Measurements from ENCODE around the gene CLPTM1L.
"Not testable (repeated sequence)": the region's sequence is repeated elsewhere in the genome, so short reads cannot be mapped to it uniquely, and the experiment has no call there.

CLPTM1L gene

DNA sequence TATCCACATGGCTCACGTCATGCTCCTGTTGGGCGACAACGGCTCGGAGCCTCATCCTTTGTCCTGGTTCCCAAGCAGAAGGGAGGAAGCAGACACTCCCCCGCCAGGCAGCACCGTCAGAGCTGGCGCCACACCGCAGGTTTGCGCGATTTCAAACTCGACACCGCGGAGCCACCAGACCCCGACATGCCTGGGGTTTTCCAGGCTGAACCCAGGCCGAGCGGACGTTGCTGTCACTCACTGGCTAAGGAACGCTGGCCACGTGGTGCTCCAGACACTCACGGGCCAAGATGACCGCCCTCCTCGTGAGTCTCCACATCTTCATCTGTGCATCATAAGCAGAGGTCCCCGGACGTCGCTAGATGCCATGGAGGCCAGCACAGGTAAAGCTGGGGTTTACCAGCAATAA lies 59.0 kb downstream of the CLPTM1L start:
- DNase-seq, result no peak

DNA sequence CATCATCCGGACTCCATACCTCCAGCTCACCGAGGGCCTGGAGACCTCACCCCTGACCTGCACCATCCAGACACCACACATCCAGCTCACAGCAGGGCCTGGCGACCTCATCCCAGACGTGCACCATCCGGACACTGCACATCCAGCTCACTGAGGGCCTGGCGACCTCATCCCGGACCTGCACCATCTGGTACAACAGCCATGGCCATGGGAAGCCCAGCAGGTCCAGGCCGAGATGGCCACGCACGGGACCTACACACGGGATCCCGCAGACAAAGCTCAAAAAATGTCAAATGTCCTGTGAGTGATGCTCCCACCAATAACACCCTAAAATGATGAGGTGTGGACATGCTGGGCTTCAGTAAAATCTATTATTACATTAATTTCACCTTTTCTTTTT lies 59.8 kb downstream of the CLPTM1L start:
- no peak for DNase-seq

DNA sequence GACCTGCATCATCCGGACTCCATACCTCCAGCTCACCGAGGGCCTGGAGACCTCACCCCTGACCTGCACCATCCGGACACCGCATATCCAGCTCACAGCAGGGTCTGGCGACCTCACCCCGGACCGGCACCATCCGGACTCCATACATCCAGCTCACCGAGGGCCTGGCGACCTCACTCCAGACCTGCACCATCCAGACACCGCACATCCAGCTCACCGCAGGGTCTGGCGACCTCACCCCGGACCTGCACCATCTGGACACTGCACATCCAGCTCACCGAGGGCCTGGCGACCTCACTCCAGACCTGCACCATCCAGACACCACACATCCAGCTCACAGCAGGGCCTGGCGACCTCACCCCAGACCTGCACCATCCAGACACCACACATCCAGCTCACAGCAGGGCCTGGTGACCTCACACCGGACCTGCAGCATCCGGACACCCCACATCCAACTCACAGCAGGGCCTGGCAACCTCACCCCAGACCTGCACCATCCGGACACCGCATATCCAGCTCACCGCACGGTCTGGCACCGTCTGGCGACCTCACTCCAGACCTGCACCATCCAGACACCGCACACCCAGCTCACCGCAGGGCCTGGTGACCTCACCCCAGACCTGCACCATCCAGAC lies 60.4 kb downstream of the CLPTM1L start:
- DNase-seq, result not testable (repeated sequence)

DNA sequence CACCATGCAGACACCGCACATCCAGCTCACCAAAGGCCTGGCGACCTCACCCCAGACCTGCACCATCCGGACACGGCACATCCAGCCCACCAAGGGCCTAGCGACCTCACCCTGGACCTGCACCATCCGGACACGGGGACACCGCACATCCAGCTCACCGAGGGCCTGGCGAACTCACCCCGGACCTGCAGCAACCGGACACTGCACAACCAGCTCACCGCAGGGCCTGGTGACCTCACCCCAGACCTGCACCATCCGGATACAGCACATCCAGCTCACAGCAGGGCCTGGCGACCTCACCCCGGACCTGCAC lies 61.2 kb downstream of the CLPTM1L start:
- DNase-seq, result not testable (repeated sequence)

DNA sequence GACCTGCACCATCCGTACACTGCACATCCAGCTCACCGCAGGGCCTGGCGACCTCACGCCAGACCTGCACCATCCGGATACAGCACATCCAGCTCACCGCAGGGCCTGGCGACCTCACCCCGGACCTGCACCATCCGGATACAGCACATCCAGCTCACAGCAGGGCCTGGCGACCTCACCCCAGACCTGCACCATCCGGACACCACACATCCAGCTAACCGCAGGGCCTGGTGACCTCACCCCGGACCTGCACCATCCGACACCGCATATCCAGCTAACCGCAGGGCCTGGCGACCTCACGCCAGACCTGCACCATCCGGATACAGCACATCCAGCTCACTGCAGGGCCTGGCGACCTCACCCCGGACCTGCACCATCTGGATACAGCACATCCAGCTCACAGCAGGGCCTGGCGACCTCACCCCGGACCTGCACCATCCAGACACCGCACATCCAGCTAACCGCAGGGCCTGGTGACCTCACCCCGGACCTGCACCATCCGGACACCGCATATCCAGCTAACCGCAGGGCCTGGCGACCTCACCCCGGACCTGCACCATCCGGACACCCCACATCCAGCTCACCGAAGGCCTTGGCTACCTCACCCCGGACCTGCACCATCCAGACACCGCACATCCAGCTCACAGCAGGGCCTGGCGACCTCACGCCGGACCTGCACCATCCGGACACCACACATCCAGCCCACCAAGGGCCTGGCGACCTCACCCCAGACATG lies 61.7 kb downstream of the CLPTM1L start:
- DNase-seq, result not testable (repeated sequence)

DNA sequence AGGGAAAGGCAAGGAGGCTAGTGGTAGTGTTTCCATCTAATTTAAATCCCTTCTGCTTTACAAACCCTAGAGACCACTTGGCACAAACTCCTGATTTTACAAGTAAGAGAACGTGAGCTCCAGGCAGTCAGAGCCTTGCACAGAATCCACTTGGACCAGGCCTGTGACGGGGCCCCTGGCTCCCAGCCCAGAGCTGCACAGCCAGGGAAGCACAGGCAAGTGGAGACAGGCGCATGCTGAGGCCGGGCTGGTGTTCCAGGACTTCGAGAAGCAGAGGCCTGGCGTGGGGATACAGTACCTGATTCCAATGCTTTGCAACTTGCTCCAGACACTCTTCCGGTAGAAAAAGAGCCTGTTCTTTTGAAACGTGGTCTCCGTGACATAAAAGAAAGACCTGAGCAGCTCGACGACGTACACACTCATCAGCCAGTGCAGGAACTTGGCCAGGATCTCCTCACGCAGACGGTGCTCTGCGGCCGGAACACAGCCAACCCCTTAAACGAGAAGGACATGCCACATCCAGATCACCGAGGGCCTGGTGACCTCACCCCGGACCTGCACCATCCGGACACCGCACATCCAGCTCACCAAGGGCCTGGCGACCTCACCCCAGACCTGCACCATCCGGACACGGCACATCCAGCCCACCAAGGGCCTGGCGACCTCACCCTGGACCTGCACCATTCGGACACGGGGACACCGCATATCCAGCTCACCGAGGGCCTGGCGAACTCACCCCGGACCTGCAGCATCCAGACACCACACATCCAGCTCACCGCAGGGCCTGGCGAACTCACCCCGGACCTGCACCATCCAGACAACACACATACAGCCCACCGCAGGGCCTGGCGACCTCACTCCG lies 62.5 kb downstream of the CLPTM1L start:
- no peak for DNase-seq

DNA sequence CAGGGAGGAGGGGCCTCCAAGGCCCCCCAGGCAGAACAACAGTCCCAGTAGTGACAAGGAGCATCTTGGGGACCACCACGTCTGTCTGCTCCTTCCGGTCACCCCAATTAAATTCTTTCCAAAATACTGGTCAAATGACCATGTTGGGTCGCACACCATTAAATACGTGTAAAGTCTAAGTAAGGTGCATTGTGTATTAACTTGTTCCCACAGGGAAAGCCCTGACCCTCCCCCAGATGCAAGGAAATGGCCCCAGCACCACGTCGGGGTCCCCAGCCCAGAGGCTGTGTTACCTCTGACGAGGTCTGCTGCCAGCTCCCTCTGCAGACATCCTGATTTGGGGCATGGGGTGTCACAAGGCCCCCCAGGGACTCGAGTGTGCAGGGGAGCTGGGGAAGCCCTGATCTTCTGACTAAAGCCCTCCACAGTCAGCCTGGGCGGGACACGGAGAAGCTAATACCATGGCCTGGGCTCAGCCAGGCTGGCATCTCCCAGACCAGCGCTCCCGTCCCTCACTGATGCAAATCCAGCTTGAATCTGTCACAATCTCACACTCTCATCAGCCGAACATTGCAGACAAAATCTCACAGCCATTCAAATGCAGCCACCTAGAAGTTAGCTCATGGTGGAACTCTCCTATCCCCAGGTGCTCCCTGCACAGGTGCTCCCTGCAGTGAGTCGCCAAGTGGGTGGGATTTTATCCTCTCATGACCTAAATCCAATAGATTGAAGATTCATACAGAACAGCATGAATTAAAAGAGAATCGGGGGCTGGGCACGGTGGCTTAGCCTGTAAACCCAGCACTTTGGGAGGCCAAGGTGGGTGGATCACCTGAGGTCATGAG lies 63.6 kb downstream of the CLPTM1L start:
- no peak for DNase-seq

DNA sequence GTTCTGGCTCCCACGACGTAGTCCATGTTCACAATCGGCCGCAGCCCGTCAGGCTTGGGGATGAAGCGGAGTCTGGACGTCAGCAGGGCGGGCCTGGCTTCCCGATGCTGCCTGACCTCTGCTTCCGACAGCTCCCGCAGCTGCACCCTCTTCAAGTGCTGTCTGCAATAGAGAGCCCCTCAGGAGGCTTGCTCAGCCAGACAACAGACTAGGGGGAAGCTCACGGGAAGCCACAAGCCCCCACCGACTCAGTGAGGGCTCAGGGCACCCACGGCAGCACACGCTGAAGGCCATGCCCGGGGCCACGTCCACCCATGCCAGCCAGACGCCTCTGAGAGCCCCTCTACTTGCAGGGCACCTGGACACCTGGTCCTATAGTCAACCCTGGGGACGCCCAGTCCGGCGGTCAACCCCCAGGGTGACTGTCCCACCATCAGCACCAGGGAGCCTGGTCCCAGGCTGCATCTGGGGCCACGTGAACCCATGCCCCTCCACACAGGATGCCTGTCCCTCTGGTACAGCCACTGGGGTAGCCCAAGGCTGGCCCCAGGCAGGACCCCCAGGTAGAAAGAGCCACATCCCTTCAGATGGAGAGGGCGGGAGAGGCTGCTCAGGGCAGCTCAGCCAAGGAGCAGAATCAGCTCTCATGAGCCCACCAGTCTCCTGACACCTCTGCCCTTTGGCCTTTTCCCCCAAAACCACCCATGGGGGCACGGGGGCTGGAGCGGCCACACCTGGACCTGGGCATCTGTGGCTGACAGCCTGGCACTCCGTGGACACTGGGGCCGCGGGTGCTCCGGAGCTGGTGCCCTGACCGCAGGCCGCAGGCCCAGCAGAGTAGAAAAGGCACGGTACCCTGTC lies 64.5 kb downstream of the CLPTM1L start:
- DNase-seq, result no peak

DNA sequence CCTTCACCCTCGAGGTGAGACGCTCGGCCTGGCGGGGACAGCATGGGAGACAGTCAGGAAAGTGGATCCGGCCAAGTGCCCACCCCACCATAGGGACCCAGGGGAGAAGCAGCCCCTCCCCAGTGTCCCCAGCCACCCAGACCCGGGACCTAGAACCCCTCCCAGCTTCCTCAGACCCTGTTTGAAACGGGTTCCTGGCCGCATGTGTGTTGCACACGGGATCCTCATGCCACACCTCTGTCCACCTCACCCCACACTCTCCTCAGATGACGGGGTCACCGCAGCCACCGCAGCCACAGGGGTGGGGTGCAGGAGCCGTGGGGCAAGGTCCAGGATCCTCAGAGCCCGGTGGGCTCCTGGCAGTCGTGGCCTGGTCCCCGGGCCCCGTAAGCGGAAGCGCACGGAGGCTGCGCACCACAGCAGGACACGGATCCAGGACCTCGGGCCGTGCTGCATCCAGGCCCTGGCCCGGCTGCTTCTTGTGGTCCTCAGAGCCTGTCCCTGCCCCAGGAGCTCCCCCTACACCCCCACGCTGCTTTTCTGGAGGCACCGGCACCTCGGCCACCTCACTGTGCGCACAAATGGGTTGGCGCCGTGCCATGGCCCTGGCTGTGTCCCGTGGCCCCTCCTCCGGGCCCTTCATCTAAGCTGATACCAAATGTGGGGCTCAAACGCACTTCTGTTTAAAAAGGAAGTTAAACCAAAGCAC lies 65.3 kb downstream of the CLPTM1L start:
- DNase-seq, result no peak

DNA sequence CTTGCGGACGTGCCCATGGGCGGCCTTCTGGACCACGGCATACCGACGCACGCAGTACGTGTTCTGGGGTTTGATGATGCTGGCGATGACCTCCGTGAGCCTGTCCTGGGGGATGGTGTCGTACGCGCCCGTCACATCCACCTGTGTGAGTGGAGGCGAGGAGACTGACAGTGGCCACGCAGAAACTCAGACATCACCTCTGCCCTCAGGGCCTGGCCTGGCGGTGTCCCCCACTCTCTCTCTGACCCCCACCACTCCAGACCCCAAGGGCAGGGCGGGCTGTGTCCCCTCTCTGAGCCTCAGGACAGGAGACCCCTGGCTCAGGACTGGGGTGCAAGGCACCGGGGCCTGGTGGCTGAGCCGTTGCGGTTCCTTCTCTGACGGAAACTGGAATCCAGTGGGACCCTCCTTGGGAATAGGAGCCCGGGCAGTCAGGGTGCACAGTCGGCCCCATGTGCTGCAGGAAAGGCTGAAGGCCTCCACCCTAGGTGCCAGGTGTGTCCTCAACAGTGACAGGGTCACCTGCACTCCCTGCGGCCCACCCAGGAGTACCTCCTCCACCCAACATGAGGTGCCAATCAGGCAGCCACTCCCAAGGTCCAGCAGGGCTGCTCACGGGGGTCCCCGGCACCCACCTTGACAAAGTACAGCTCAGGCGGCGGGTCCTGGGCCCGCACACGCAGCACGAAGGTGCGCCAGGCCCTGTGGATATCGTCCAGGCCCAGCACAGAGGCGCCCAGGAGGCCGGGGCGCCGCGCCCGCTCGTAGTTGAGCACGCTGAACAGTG lies 66.0 kb downstream of the CLPTM1L start:
- no peak for DNase-seq

DNA sequence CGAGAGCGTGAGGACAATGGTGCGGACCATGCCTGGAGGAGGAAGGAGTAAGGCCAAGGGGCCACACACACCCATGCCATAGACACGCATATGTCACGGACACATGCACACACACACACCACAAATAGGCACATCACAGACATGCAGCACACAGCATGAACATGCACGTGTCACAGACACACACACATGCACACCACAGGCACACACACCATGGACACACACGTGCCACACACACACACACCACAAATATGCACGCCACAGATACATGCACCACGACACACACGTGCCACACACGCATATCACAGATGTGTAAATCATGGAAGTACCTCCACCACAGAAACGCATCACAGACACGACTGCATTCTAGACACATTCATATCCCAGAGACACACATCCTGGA lies 66.7 kb downstream of the CLPTM1L start:
- DNase-seq, result no peak

DNA sequence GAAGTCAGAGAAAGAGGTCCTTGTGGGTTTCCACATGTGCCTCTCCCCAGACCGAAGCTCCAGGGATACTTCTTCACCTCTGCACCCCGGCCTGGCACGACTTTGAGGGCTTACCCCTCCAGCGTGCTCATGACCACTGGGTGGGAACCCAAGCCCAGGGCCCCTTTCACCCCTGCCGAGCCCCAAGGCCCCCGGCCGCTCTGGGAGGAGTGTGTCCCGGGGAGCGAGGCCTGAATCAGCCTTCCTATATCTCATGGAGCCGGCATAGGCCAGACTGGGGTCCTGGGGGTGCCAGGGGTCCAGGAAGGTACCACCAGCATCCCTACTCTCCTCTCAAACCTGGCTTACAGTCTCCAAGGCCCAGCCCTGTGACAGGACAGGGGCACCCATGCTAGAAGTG lies 67.1 kb downstream of the CLPTM1L start:
- DNase-seq, result no peak

DNA sequence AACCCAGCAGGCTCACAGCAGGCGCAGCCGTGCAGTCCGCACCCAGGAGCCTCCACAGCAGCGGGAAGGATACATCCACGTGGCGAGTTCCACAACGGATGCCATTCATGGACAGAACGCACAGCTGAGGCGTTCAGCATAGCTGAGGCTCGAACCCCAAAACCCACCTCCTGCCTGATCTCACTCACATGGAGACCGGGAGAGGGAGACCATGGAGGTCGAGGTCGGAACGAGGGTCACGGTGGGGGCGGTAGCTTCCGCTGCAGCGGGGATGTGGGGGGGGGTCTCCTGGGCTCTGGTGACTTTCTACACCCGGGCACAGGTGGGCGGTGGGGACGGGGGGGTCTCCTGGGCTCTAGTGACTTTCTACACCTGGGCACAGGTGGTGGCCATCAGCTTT lies 67.6 kb downstream of the CLPTM1L start:
- no peak for DNase-seq

DNA sequence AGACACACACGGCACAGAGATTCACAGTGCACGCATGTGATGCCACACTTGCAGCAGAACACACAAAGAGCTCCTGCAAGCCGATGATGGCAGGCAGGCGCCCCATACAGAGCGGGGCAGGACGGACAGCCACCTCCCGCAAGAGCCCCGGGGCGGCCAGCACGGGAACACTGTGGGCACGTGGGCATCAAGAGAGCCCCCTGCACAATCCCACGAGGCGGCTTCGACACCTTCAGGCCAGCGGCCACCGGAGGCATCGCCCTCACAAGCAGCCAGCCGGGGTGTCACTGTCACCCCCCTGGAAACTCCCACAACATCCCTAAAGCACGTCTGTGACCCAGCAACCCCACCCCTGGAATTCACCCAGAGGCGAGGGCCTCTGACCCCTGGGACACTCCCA lies 68.0 kb downstream of the CLPTM1L start:
- no peak for DNase-seq

DNA sequence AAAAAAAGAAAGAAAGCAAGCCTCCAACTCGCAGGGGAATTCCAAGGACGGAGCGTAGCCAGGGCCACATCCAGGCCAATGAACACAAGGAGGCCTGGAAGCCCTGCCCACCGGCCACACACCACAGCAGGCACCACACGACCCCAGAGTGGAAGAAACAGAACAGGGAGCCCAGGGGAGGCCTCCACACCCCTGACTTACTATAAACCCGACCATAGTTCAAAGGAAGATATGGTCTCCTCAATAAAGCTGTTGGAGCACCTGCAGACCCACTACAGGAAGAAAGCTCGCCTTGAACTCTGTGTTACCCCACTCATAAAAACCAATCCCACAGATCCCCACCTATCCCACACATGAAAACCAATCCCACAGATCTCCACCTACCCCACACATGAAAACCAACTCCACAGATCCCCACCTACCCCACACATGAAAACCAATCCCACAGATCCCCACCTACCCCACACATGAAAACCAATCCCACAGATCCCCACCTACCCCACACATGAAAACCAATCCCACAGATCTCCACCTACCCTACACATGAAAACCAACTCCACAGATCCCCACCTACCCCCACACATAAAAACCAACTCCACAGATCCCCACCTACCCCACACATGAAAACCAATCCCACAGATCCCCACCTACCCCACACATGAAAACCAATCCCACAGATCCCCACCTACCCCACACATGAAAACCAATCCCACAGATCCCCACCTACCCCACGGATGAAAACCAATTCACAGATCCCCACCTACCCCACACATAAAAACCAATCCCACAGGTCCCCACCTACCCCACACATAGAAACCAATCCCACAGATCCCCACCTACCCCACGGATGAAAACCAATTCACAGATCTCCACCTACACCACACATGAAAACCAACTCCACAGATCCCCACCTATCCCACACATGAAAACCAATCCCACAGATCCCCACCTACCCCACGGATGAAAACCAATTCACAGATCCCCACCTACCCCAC lies 69.2 kb downstream of the CLPTM1L start:
- DNase-seq, result not testable (repeated sequence)

DNA sequence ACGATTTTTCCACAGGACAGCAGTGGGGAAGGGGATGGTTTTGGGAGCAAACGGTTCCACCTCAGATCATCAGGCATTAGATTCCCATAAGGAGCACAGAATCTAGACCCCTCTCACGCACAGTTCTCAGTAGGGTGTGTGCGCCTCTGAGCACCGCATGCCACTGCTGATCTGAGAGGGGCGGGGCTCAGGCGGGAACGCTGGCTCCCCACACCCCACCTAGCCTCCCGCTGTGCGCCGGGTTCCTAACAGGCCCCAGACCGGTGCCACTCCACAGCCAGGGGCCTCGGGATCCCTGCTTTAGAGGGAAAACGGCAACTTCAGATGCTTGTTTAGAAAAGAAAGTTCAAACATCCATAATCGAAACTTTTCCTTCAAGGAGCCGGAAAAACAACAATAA lies 70.4 kb downstream of the CLPTM1L start:
- DNase-seq, result no peak

DNA sequence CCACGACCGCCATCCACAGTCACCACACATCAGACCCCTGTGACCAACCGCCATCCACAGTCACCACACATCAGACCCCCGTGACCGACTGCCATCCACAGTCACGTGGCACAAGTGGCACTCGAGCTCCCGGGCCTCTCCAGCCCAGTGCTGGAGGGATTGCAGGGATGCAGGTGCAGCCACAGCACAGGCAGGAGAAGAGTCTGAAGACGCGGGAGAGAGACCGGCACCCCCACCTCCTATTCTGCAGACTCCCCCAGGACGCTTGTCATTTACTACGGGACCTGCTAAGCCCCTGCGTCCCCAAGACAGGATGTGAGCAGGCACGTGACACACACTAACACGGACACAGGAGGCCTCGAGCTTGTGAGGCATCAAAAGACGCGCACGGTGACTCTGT lies 71.2 kb downstream of the CLPTM1L start:
- DNase-seq, result no peak

DNA sequence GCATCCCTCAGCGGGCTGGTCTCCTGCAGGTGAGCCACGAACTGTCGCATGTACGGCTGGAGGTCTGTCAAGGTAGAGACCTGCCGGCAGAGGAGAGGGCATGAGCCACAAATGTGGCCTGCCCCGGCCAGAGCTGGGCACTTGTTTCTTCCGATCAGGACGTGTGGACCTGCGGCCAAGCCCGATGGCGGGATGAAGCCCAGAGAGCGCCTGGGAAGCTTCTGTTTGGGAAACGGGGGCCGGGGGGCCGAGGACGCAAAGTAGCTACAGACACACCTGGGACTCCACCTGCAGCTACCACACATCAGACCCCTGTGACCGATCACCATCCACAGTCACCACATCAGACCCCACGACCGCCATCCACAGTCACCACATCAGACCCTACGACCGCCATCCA lies 72.7 kb downstream of the CLPTM1L start:
- DNase-seq, result no peak
